Adrenal gland (tissue), 5 donors: Measurements from ENCODE around the gene CLEC19A.

Source experiments
- CTCF ChIP-seq, 6 experiments: fragments of 450-650 bp in 4 of 6; fragments of 200-600 bp in 2 of 6; sonication (generic) in 1 of 6; IDR thresholded peaks; 1 replicate in 5 of 6; 2 replicates in 1 of 6; pipeline versions ENCODE4 v1.5.1 to v1.8.0; 2016 to 2021; ENCODE audit warnings: antibody characterized with exemption in 6 of 6, mild to moderate bottlenecking in 2 of 6, moderate library complexity in 1 of 6
- POLR2A ChIP-seq, 2 donors: fragments of 450-650 bp; IDR thresholded peaks; one replicate each; pipeline ENCODE4 v1.6.1; 2017; ENCODE audit warnings: antibody characterized with exemption in 2 of 2, mild to moderate bottlenecking in 2 of 2, moderate library complexity in 1 of 2
- donor health status: DM: no; HTN: no; CAD: no.

GRCh38 chr16:19269098-19269497 is 16.4 kb upstream of the CLEC19A start:
- no peak for TF ChIP-seq CTCF (IDR thresholded peaks at IDR 0.05)
- TF ChIP-seq POLR2A (IDR thresholded peaks at IDR 0.05): no peak
